Measurements from ENCODE around the gene GNB1L.

DNA sequence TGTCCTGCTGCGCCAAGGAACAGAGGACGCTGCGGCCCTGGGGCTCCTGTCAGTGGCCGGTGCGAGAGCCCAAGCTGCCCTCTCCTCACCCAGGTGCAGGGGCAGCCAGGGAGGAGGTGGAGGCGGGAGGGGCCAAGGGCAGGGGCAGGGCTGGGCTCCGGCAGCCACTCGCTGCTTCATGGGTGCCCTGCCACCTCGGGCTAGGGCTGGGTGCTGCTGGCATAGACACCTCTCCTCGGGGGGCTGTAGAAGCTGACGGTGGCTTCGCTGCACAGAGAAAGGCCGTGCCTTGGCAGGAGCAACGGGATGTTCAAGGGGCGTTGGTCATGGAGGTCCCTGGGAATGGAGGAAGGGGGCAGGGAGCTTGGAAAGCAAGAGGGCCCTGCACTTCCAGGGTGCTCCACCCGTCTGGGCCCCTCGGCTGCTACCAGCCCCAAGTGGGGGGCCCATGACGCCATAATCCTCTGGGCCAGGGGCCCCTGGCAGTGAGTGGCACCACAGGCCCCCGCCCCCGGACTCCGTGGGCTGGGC is 95.7 kb downstream of the GNB1L start:
- TF ChIP-seq, protein P1, sequence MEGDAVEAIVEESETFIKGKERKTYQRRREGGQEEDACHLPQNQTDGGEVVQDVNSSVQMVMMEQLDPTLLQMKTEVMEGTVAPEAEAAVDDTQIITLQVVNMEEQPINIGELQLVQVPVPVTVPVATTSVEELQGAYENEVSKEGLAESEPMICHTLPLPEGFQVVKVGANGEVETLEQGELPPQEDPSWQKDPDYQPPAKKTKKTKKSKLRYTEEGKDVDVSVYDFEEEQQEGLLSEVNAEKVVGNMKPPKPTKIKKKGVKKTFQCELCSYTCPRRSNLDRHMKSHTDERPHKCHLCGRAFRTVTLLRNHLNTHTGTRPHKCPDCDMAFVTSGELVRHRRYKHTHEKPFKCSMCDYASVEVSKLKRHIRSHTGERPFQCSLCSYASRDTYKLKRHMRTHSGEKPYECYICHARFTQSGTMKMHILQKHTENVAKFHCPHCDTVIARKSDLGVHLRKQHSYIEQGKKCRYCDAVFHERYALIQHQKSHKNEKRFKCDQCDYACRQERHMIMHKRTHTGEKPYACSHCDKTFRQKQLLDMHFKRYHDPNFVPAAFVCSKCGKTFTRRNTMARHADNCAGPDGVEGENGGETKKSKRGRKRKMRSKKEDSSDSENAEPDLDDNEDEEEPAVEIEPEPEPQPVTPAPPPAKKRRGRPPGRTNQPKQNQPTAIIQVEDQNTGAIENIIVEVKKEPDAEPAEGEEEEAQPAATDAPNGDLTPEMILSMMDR (IDR thresholded peaks at IDR 0.05): no peak
- TF ChIP-seq POLR2A (IDR thresholded peaks at IDR 0.05): no peak
